Stimulated activated naive CD8-positive, alpha-beta T cell treated with anti-CD3 and anti-CD28 coated beads, Interleukin-15, Interleukin-2, amounts not matched to agents 100 ng/mL and 50 ng/mL, for 24 hours (primary cell): ENCODE data around the gene ARHGAP21.
"Not testable (repeated sequence)": the region's sequence is repeated elsewhere in the genome, so short reads cannot be mapped to it uniquely, and the experiment has no call there.

ENCODE experiments used
- H3K27ac Mint-ChIP-seq: one replicate; pipeline ENCODE4 v1.8.0; 2021; ENCODE audit warnings: mild to moderate bottlenecking, mixed read lengths
- H3K27me3 Mint-ChIP-seq: one replicate; pipeline ENCODE4 v1.8.0; 2021; ENCODE audit warnings: mixed read lengths
- H3K36me3 Mint-ChIP-seq: one replicate; pipeline ENCODE4 v1.8.0; 2021; ENCODE audit warnings: low read depth, mixed read lengths
- H3K4me1 Mint-ChIP-seq: one replicate; pipeline ENCODE4 v1.8.0; 2021; ENCODE audit warnings: low read depth, mixed read lengths
- H3K4me3 Mint-ChIP-seq: one replicate; pipeline ENCODE4 v1.8.0; 2021; ENCODE audit warnings: mild to moderate bottlenecking, mixed read lengths
- H3K9me3 Mint-ChIP-seq: one replicate; pipeline ENCODE4 v1.8.0; 2021; ENCODE audit warnings: mixed read lengths

Gene ARHGAP21

GRCh38 chr10:24730811-24731210 is 7.1 kb upstream of the ARHGAP21 start:
- Mint-ChIP-seq H3K27ac (no peak overlapping the region), H3K27me3 (no peaks in the 10 kb centered on the region), H3K36me3 (no peaks in the 10 kb centered on the region), H3K4me1 (no peaks in the 10 kb centered on the region), H3K9me3 (no peaks in the 10 kb centered on the region), H3K4me3 (no peak overlapping the region)

GRCh38 chr10:24727786-24728185 is 4.1 kb upstream of the ARHGAP21 start:
- Mint-ChIP-seq H3K36me3 (no peaks in the 10 kb centered on the region), H3K9me3 (no peaks in the 10 kb centered on the region), H3K4me3 (no peak overlapping the region), H3K27ac (no peak overlapping the region), H3K4me1 (no peaks in the 10 kb centered on the region), H3K27me3 (no peaks in the 10 kb centered on the region)

- no peak overlapping the region for H3K27ac Mint-ChIP-seq
- peaks cover 8% of the 10 kb centered on the region for H3K4me1 Mint-ChIP-seq
- H3K36me3 Mint-ChIP-seq, result no peaks in the 10 kb centered on the region
- no peaks in the 10 kb centered on the region for H3K9me3 Mint-ChIP-seq
- H3K4me3 Mint-ChIP-seq, result no peak overlapping the region
- no peaks in the 10 kb centered on the region for H3K27me3 Mint-ChIP-seq
Observed at GRCh38 chr10:24726626-24727025, 2.9 kb upstream of the ARHGAP21 start.

- not testable (repeated sequence) for H3K27ac Mint-ChIP-seq, H3K27me3 Mint-ChIP-seq, H3K36me3 Mint-ChIP-seq, H3K9me3 Mint-ChIP-seq, H3K4me3 Mint-ChIP-seq
- peaks cover 14% of the 10 kb centered on the region for H3K4me1 Mint-ChIP-seq
Observed at GRCh38 chr10:24726029-24726428, 2.3 kb upstream of the ARHGAP21 start.

- H3K4me1 Mint-ChIP-seq, result peaks cover 23% of the 10 kb centered on the region
- no peaks in the 10 kb centered on the region for H3K9me3 Mint-ChIP-seq
- peak overlapping the region; percentile 87 for H3K4me3 Mint-ChIP-seq
- peaks cover 9% of the 10 kb centered on the region for H3K36me3 Mint-ChIP-seq
- peak overlapping the region; percentile 84 for H3K27ac Mint-ChIP-seq
- no peaks in the 10 kb centered on the region for H3K27me3 Mint-ChIP-seq
Observed at GRCh38 chr10:24724381-24725228, 918 bp upstream of the ARHGAP21 start.

GRCh38 chr10:24723386-24723787 is 300 bp downstream of the ARHGAP21 start:
- Mint-ChIP-seq H3K9me3 (no peaks in the 10 kb centered on the region), H3K27ac (no peak overlapping the region), H3K36me3 (peaks cover 9% of the 10 kb centered on the region), H3K27me3 (no peaks in the 10 kb centered on the region), H3K4me1 (peaks cover 25% of the 10 kb centered on the region), H3K4me3 (peak overlapping the region; percentile 57)

GRCh38 chr10:24722676-24723385 is 856 bp downstream of the ARHGAP21 start:
- Mint-ChIP-seq H3K4me1 (peaks cover 25% of the 10 kb centered on the region), H3K27ac (peak overlapping the region; percentile 82), H3K27me3 (no peaks in the 10 kb centered on the region), H3K9me3 (no peaks in the 10 kb centered on the region), H3K4me3 (peak overlapping the region; percentile 85), H3K36me3 (peaks cover 9% of the 10 kb centered on the region)

- H3K4me1 Mint-ChIP-seq, result peaks cover 25% of the 10 kb centered on the region
- no peaks in the 10 kb centered on the region for H3K27me3 Mint-ChIP-seq
- H3K27ac Mint-ChIP-seq, result peak overlapping the region; percentile 74
- peak overlapping the region; percentile 80 for H3K4me3 Mint-ChIP-seq
- H3K9me3 Mint-ChIP-seq, result no peaks in the 10 kb centered on the region
- H3K36me3 Mint-ChIP-seq, result peaks cover 9% of the 10 kb centered on the region
Observed at GRCh38 chr10:24722131-24722675, 1.5 kb downstream of the ARHGAP21 start.

- H3K9me3 Mint-ChIP-seq, result no peaks in the 10 kb centered on the region
- peaks cover 9% of the 10 kb centered on the region for H3K36me3 Mint-ChIP-seq
- H3K27ac Mint-ChIP-seq, result no peak overlapping the region
- H3K27me3 Mint-ChIP-seq, result no peaks in the 10 kb centered on the region
- peak overlapping the region; percentile 80 for H3K4me3 Mint-ChIP-seq
- peaks cover 25% of the 10 kb centered on the region for H3K4me1 Mint-ChIP-seq
Observed at GRCh38 chr10:24721229-24722106, 2.2 kb downstream of the ARHGAP21 start.

GRCh38 chr10:24720096-24720495 is 3.6 kb downstream of the ARHGAP21 start:
- Mint-ChIP-seq H3K9me3 (no peaks in the 10 kb centered on the region), H3K36me3 (peaks cover 9% of the 10 kb centered on the region), H3K4me1 (peaks cover 25% of the 10 kb centered on the region), H3K27ac (no peak overlapping the region), H3K4me3 (no peak overlapping the region), H3K27me3 (no peaks in the 10 kb centered on the region)

GRCh38 chr10:24718031-24718855 is 5.4 kb downstream of the ARHGAP21 start:
- Mint-ChIP-seq H3K27me3 (no peaks in the 10 kb centered on the region), H3K9me3 (no peaks in the 10 kb centered on the region), H3K4me3 (no peak overlapping the region), H3K4me1 (peaks cover 25% of the 10 kb centered on the region), H3K36me3 (peaks cover 9% of the 10 kb centered on the region), H3K27ac (no peak overlapping the region)

GRCh38 chr10:24716295-24716694 is 7.4 kb downstream of the ARHGAP21 start:
- H3K36me3 Mint-ChIP-seq, result peaks cover 7% of the 10 kb centered on the region
- H3K27me3 Mint-ChIP-seq, result no peaks in the 10 kb centered on the region
- H3K4me1 Mint-ChIP-seq, result peaks cover 14% of the 10 kb centered on the region
- H3K27ac Mint-ChIP-seq, result no peak overlapping the region
- H3K9me3 Mint-ChIP-seq, result no peaks in the 10 kb centered on the region
- H3K4me3 Mint-ChIP-seq, result no peak overlapping the region

- Mint-ChIP-seq H3K4me1 (peaks cover 5% of the 10 kb centered on the region), H3K4me3 (no peak overlapping the region)
Observed at GRCh38 chr10:24715246-24715769, 8.4 kb downstream of the ARHGAP21 start.

GRCh38 chr10:24713086-24713485 is 10.6 kb downstream of the ARHGAP21 start:
- H3K4me3 Mint-ChIP-seq, result no peak overlapping the region
- no peaks in the 10 kb centered on the region for H3K27me3 Mint-ChIP-seq
- H3K4me1 Mint-ChIP-seq, result no peaks in the 10 kb centered on the region
- peak overlapping the region; percentile 14 for H3K27ac Mint-ChIP-seq
- H3K9me3 Mint-ChIP-seq, result no peaks in the 10 kb centered on the region
- no peaks in the 10 kb centered on the region for H3K36me3 Mint-ChIP-seq

More at GRCh38 chr10:24715246-24715769, 8.4 kb downstream of the ARHGAP21 start:
- Mint-ChIP-seq H3K27me3 (no peaks in the 10 kb centered on the region), H3K27ac (no peak overlapping the region), H3K9me3 (no peaks in the 10 kb centered on the region), H3K36me3 (no peaks in the 10 kb centered on the region)
